ENCODE measurements around the gene TEX13A.
A peak's percentile ranks its signal among the peaks of the same experiment; 100 is the strongest.
"Not testable (repeated sequence)": the region's sequence is repeated elsewhere in the genome, so short reads cannot be mapped to it uniquely, and the experiment has no call there.

The TEX13A gene

GRCh38 chrX:105260291-105261043 lies 40.0 kb upstream of the TEX13A start:
- peak; percentile 38 for DNase-seq (ENCODE audit: extremely low spot score)
- CTCF ChIA-PET = interaction anchor here (0.6 to 1.0 kb wide), 2 partner anchors 15 to 366 kb away, joined by 3 read pairs; no protein-coding TSS in a partner anchor
- POLR2A ChIA-PET = no interaction called here
- TF ChIP-seq CTBP1 (IDR thresholded peaks at IDR 0.05; ENCODE audit: borderline replicate concordance) (no peak), PKNOX1 (IDR thresholded peaks at IDR 0.05) (no peak), ARNT (IDR thresholded peaks at IDR 0.05) (no peak), BHLHE40 (IDR thresholded peaks at IDR 0.05; ENCODE audit: borderline replicate concordance) (no peak)

- TF ChIP-seq SP1 (IDR thresholded peaks at IDR 0.05) (no peak), FOXK2 (IDR thresholded peaks at IDR 0.05) (no peak), BHLHE40 (IDR thresholded peaks at IDR 0.05; ENCODE audit: borderline replicate concordance) (no peak), PKNOX1 (IDR thresholded peaks at IDR 0.05) (peak; percentile 20; the same call in 1 of the 2 replicates)
- ChIA-PET CTCF (no interaction called here), POLR2A (no interaction called here)
Observed at GRCh38 chrX:105241056-105241455, 20.6 kb upstream of the TEX13A start.

GRCh38 chrX:105237407-105237806 lies 16.9 kb upstream of the TEX13A start:
- POLR2A ChIA-PET; DNase-seq (ENCODE audit: extremely low spot score); CTCF ChIA-PET: not testable (repeated sequence)

More at GRCh38 chrX:105241056-105241455, 20.6 kb upstream of the TEX13A start:
- no peak for DNase-seq (ENCODE audit: extremely low spot score)

- TF ChIP-seq HDGF (IDR thresholded peaks at IDR 0.05; ENCODE audit: borderline replicate concordance) (no peak), SUZ12 (IDR thresholded peaks at IDR 0.05) (no peak), ZNF384 (IDR thresholded peaks at IDR 0.05) (no peak), PKNOX1 (IDR thresholded peaks at IDR 0.05) (no peak), FOXA1 (IDR thresholded peaks at IDR 0.05) (no peak), NFRKB (IDR thresholded peaks at IDR 0.05) (no peak), SP1 (IDR thresholded peaks at IDR 0.05) (no peak), ELF4 (IDR thresholded peaks at IDR 0.05) (no peak), FOXM1 (IDR thresholded peaks at IDR 0.05; ENCODE audit: borderline replicate concordance) (no peak), CTBP1 (IDR thresholded peaks at IDR 0.05; ENCODE audit: borderline replicate concordance) (no peak), L3MBTL2 (conservative IDR thresholded peaks at IDR 0.05) (no peak), BHLHE40 (IDR thresholded peaks at IDR 0.05; ENCODE audit: borderline replicate concordance) (no peak), ARNT (IDR thresholded peaks at IDR 0.05) (no peak), FOXK2 (IDR thresholded peaks at IDR 0.05) (no peak), TARDBP (IDR thresholded peaks at IDR 0.05) (no peak), LEF1 (IDR thresholded peaks at IDR 0.05; ENCODE audit: borderline replicate concordance) (no peak)
- CTCF ChIA-PET = no interaction called here
- POLR2A ChIA-PET = no interaction called here
Observed at GRCh38 chrX:105229146-105229545, 8.7 kb upstream of the TEX13A start.

GRCh38 chrX:105228602-105229001 lies 8.1 kb upstream of the TEX13A start:
- CTCF ChIA-PET = no interaction called here
- no peak for DNase-seq (ENCODE audit: extremely low spot score)
- POLR2A ChIA-PET = no interaction called here
- no peak for TF ChIP-seq TARDBP (IDR thresholded peaks at IDR 0.05)
- TF ChIP-seq FOXM1 (IDR thresholded peaks at IDR 0.05; ENCODE audit: borderline replicate concordance) = no peak
- TF ChIP-seq L3MBTL2 (conservative IDR thresholded peaks at IDR 0.05) = no peak
- TF ChIP-seq FOXA1 (IDR thresholded peaks at IDR 0.05) = no peak
- no peak for TF ChIP-seq FOXK2 (IDR thresholded peaks at IDR 0.05)
- no peak for TF ChIP-seq SP1 (IDR thresholded peaks at IDR 0.05)
- no peak for TF ChIP-seq ZNF384 (IDR thresholded peaks at IDR 0.05)
- no peak for TF ChIP-seq SUZ12 (IDR thresholded peaks at IDR 0.05)
- no peak for TF ChIP-seq NFRKB (IDR thresholded peaks at IDR 0.05)

More at GRCh38 chrX:105229146-105229545, 8.7 kb upstream of the TEX13A start:
- no peak for DNase-seq (ENCODE audit: extremely low spot score)

GRCh38 chrX:105226499-105226898 lies 6.0 kb upstream of the TEX13A start:
- DNase-seq (ENCODE audit: extremely low spot score) = no peak
- TF ChIP-seq FOXA1 (IDR thresholded peaks at IDR 0.05) (no peak), LEF1 (IDR thresholded peaks at IDR 0.05; ENCODE audit: borderline replicate concordance) (no peak), SUZ12 (IDR thresholded peaks at IDR 0.05) (no peak), PKNOX1 (IDR thresholded peaks at IDR 0.05) (no peak), CTBP1 (IDR thresholded peaks at IDR 0.05; ENCODE audit: borderline replicate concordance) (no peak), HDGF (IDR thresholded peaks at IDR 0.05; ENCODE audit: borderline replicate concordance) (no peak), BHLHE40 (IDR thresholded peaks at IDR 0.05; ENCODE audit: borderline replicate concordance) (no peak), ZNF384 (IDR thresholded peaks at IDR 0.05) (no peak), ELF4 (IDR thresholded peaks at IDR 0.05) (no peak), ARNT (IDR thresholded peaks at IDR 0.05) (no peak), FOXK2 (IDR thresholded peaks at IDR 0.05) (no peak), NFRKB (IDR thresholded peaks at IDR 0.05) (no peak), L3MBTL2 (conservative IDR thresholded peaks at IDR 0.05) (no peak)
- ChIA-PET CTCF (no interaction called here), POLR2A (no interaction called here)
